HEK293 (cell line): ENCODE results near the gene ADCY4.
A peak's percentile ranks its signal among the peaks of the same experiment; 100 is the strongest.

Source experiments
- IKZF3 ChIP-seq: fragments of 450-650 bp; IDR thresholded peaks from 2 replicates; pipeline ENCODE4 v1.5.0; 2018; ENCODE audit warnings: missing biosample characterization, mild to moderate bottlenecking, missing genetic modification characterization, moderate library complexity
- KLF16 ChIP-seq: fragments of 450-650 bp; formaldehyde crosslinking; IDR thresholded peaks from 2 replicates; pipeline ENCODE4 v1.5.1; 2017; ENCODE audit warnings: missing biosample characterization, missing genetic modification characterization
- KLF7 ChIP-seq: fragments of 450-650 bp; formaldehyde crosslinking; IDR thresholded peaks from 2 replicates; pipeline ENCODE4 v1.5.1; 2016; ENCODE audit warnings: missing biosample characterization, missing genetic modification characterization, borderline replicate concordance
- MZF1 ChIP-seq: fragments of 450-650 bp; formaldehyde crosslinking; IDR thresholded peaks from 2 replicates; pipeline ENCODE4 v1.5.1; 2017; ENCODE audit warnings: missing biosample characterization, missing genetic modification characterization, borderline replicate concordance
- SP3 ChIP-seq: fragments of 450-650 bp; formaldehyde crosslinking; IDR thresholded peaks from 2 replicates; pipeline ENCODE4 v1.5.1; 2016; ENCODE audit warnings: missing biosample characterization, missing genetic modification characterization
- ZFP69B ChIP-seq: fragments of 450-650 bp; formaldehyde crosslinking; IDR thresholded peaks from 2 replicates; pipeline ENCODE4 v1.5.1; 2016; ENCODE audit warnings: missing biosample characterization, missing genetic modification characterization
- ZNF138 ChIP-seq: fragments of 450-650 bp; formaldehyde crosslinking; IDR thresholded peaks from 2 replicates; pipeline ENCODE4 v1.5.1; 2016; ENCODE audit warnings: missing biosample characterization, missing genetic modification characterization, borderline replicate concordance
- ZNF140 ChIP-seq: fragments of 450-650 bp; formaldehyde crosslinking; IDR thresholded peaks from 2 replicates; pipeline ENCODE4 v1.5.1; 2016; ENCODE audit warnings: missing biosample characterization, missing genetic modification characterization
- ZNF157 ChIP-seq: fragments of 450-650 bp; formaldehyde crosslinking; IDR thresholded peaks from 2 replicates; pipeline ENCODE4 v1.5.1; 2016; ENCODE audit warnings: missing biosample characterization, missing genetic modification characterization
- ZNF211 ChIP-seq: fragments of 450-650 bp; formaldehyde crosslinking; IDR thresholded peaks from 2 replicates; pipeline ENCODE4 v1.5.1; 2016; ENCODE audit warnings: low read depth, missing biosample characterization, missing genetic modification characterization
- ZNF239 ChIP-seq: fragments of 450-650 bp; formaldehyde crosslinking; IDR thresholded peaks from 2 replicates; pipeline ENCODE4 v1.5.1; 2016; ENCODE audit warnings: missing biosample characterization, missing genetic modification characterization
- ZNF335 ChIP-seq: fragments of 450-650 bp; formaldehyde crosslinking; conservative IDR thresholded peaks from 2 replicates; pipeline ENCODE4 v1.5.1; 2016; ENCODE audit warnings: missing biosample characterization, missing genetic modification characterization
- ZNF473 ChIP-seq: fragments of 450-650 bp; formaldehyde crosslinking; IDR thresholded peaks from 2 replicates; pipeline ENCODE4 v1.5.1; 2017; ENCODE audit warnings: missing biosample characterization, missing genetic modification characterization
- ZNF558 ChIP-seq: fragments of 450-650 bp; formaldehyde crosslinking; IDR thresholded peaks from 2 replicates; pipeline ENCODE4 v1.5.1; 2016; ENCODE audit warnings: missing biosample characterization, missing genetic modification characterization
- ZNF623 ChIP-seq: fragments of 450-650 bp; formaldehyde crosslinking; IDR thresholded peaks from 2 replicates; pipeline ENCODE4 v1.5.1; 2016; ENCODE audit warnings: missing biosample characterization, missing genetic modification characterization
- ZNF629 ChIP-seq: fragments of 450-650 bp; formaldehyde crosslinking; IDR thresholded peaks from 2 replicates; pipeline ENCODE4 v1.5.1; 2017; ENCODE audit warnings: missing biosample characterization, missing genetic modification characterization
- ZNF670 ChIP-seq: fragments of 450-650 bp; formaldehyde crosslinking; IDR thresholded peaks from 2 replicates; pipeline ENCODE4 v1.5.1; 2016; ENCODE audit warnings: missing biosample characterization, missing genetic modification characterization, low read depth
- ZNF785 ChIP-seq: fragments of 450-650 bp; formaldehyde crosslinking; IDR thresholded peaks from 2 replicates; pipeline ENCODE4 v1.5.1; 2016; ENCODE audit warnings: missing biosample characterization, missing genetic modification characterization
- ZNF830 ChIP-seq: fragments of 450-650 bp; IDR thresholded peaks from 2 replicates; pipeline ENCODE4 v1.5.0; 2018; ENCODE audit warnings: missing biosample characterization, missing genetic modification characterization, low read depth, mild to moderate bottlenecking, moderate library complexity
- TF ChIP-seq, protein P1 (sequence below): fragments of 450-650 bp; formaldehyde crosslinking; IDR thresholded peaks from 2 replicates; pipeline ENCODE4 v1.5.1; 2017; ENCODE audit warnings: missing biosample characterization, mild to moderate bottlenecking, missing genetic modification characterization, moderate library complexity
- TF ChIP-seq, protein P2 (sequence below): IDR thresholded peaks from 2 replicates; pipeline ENCODE4 v1.6.1; 2011; ENCODE audit warnings: mild to moderate bottlenecking, low read depth, low read length, borderline replicate concordance
- TF ChIP-seq, protein P3 (sequence below): fragments of 450-650 bp; formaldehyde crosslinking; conservative IDR thresholded peaks from 2 replicates; pipeline ENCODE4 v1.5.1; 2016; ENCODE audit warnings: low read depth, missing biosample characterization, missing genetic modification characterization
- TF ChIP-seq, protein P4 (sequence below): fragments of 450-650 bp; formaldehyde crosslinking; IDR thresholded peaks from 2 replicates; pipeline ENCODE4 v1.5.1; 2016; ENCODE audit warnings: missing biosample characterization, missing genetic modification characterization
- TF ChIP-seq, protein P5 (sequence below): fragments of 450-650 bp; formaldehyde crosslinking; IDR thresholded peaks from 2 replicates; pipeline ENCODE4 v1.5.1; 2016; ENCODE audit warnings: missing biosample characterization, missing genetic modification characterization
- TF ChIP-seq, protein P6 (sequence below): fragments of 450-650 bp; formaldehyde crosslinking; IDR thresholded peaks from 2 replicates; pipeline ENCODE4 v1.5.1; 2017; ENCODE audit warnings: missing biosample characterization, missing genetic modification characterization

The ADCY4 gene

DNA sequence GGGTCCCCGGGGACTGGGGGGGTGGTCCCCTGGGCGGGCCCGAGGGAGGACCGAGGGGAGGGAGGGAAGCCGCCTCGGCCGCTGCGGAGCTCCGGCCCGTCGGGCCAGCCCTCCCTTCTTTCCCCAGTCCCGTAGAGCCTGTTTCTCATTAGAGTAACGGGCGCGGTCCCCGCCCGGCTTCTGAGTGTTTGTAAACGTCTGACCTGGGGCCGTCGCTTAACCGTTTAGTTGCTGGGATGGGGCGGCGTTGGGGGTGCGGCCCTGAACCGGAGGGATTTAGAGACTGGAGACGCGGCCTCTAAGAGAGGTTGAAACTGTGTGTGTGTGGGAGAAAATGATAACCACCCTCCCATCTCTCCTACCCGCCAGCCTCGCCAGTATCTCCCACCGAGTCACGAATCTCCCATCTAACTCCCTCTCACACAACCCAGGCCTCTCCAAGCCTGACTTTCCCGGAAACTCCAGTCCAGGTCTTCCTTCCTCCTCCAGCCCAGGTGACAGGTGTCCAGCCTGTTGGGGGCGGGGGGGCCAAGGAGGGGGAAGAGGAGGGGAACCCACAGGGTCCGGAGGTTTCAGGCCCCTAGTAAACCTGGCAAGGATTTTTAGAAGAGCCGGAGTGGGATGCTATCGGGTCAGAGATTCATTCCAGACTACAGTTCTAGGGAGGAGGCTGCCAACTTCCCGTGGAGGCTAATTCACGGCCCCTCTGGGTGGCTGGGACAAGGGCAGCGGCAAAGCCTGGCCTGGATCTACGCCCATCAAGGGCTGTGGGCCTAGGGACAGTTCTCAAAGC, 32.0 kb upstream of the ADCY4 start (continued):
- TF ChIP-seq ZNF138 = no peak
- TF ChIP-seq, protein P1, sequence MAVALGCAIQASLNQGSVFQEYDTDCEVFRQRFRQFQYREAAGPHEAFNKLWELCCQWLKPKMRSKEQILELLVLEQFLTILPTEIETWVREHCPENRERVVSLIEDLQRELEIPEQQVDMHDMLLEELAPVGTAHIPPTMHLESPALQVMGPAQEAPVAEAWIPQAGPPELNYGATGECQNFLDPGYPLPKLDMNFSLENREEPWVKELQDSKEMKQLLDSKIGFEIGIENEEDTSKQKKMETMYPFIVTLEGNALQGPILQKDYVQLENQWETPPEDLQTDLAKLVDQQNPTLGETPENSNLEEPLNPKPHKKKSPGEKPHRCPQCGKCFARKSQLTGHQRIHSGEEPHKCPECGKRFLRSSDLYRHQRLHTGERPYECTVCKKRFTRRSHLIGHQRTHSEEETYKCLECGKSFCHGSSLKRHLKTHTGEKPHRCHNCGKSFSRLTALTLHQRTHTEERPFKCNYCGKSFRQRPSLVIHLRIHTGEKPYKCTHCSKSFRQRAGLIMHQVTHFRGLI (tag by site-specific recombination) = no peak
- peak; percentile 68 for TF ChIP-seq ZNF335 (tag by site-specific recombination)
- no peak for TF ChIP-seq ZNF558 (tag by site-specific recombination)
- TF ChIP-seq ZNF211 (tag by site-specific recombination) = no peak
- 0 out of 2 replicates have a peak, but pooled peaks have one; percentile 21 for TF ChIP-seq ZNF239
- TF ChIP-seq, protein P2, sequence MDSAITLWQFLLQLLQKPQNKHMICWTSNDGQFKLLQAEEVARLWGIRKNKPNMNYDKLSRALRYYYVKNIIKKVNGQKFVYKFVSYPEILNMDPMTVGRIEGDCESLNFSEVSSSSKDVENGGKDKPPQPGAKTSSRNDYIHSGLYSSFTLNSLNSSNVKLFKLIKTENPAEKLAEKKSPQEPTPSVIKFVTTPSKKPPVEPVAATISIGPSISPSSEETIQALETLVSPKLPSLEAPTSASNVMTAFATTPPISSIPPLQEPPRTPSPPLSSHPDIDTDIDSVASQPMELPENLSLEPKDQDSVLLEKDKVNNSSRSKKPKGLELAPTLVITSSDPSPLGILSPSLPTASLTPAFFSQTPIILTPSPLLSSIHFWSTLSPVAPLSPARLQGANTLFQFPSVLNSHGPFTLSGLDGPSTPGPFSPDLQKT = no peak
- TF ChIP-seq ZNF473 (tag by site-specific recombination) = no peak
- TF ChIP-seq ZNF830 (tag by site-specific recombination) = no peak
- no peak for TF ChIP-seq ZNF157 (tag by site-specific recombination)
- peak; percentile 91 for TF ChIP-seq ZNF629 (tag by site-specific recombination)
- no peak for TF ChIP-seq ZNF785 (tag by site-specific recombination)
- TF ChIP-seq ZNF623 = no peak
- TF ChIP-seq, protein P3, sequence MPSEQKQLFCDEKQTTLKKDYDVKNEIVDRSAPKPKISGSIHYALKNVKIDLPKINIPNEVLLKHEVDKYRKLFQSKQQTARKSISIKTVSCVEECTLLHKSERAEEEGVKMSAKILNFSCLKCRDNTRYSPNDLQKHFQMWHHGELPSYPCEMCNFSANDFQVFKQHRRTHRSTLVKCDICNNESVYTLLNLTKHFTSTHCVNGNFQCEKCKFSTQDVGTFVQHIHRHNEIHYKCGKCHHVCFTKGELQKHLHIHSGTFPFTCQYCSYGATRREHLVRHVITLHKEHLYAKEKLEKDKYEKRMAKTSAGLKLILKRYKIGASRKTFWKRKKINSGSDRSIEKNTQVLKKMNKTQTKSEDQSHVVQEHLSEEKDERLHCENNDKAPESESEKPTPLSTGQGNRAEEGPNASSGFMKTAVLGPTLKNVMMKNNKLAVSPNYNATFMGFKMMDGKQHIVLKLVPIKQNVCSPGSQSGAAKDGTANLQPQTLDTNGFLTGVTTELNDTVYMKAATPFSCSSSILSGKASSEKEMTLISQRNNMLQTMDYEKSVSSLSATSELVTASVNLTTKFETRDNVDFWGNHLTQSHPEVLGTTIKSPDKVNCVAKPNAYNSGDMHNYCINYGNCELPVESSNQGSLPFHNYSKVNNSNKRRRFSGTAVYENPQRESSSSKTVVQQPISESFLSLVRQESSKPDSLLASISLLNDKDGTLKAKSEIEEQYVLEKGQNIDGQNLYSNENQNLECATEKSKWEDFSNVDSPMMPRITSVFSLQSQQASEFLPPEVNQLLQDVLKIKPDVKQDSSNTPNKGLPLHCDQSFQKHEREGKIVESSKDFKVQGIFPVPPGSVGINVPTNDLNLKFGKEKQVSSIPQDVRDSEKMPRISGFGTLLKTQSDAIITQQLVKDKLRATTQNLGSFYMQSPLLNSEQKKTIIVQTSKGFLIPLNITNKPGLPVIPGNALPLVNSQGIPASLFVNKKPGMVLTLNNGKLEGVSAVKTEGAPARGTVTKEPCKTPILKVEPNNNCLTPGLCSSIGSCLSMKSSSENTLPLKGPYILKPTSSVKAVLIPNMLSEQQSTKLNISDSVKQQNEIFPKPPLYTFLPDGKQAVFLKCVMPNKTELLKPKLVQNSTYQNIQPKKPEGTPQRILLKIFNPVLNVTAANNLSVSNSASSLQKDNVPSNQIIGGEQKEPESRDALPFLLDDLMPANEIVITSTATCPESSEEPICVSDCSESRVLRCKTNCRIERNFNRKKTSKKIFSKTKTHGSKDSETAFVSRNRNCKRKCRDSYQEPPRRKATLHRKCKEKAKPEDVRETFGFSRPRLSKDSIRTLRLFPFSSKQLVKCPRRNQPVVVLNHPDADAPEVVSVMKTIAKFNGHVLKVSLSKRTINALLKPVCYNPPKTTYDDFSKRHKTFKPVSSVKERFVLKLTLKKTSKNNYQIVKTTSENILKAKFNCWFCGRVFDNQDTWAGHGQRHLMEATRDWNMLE = peak; percentile 19
- TF ChIP-seq KLF16 (tag by site-specific recombination) = peak; percentile 66
- TF ChIP-seq KLF7 (tag by site-specific recombination) = peak; percentile 66; the same call in 1 of the 2 replicates
- TF ChIP-seq, protein P4, sequence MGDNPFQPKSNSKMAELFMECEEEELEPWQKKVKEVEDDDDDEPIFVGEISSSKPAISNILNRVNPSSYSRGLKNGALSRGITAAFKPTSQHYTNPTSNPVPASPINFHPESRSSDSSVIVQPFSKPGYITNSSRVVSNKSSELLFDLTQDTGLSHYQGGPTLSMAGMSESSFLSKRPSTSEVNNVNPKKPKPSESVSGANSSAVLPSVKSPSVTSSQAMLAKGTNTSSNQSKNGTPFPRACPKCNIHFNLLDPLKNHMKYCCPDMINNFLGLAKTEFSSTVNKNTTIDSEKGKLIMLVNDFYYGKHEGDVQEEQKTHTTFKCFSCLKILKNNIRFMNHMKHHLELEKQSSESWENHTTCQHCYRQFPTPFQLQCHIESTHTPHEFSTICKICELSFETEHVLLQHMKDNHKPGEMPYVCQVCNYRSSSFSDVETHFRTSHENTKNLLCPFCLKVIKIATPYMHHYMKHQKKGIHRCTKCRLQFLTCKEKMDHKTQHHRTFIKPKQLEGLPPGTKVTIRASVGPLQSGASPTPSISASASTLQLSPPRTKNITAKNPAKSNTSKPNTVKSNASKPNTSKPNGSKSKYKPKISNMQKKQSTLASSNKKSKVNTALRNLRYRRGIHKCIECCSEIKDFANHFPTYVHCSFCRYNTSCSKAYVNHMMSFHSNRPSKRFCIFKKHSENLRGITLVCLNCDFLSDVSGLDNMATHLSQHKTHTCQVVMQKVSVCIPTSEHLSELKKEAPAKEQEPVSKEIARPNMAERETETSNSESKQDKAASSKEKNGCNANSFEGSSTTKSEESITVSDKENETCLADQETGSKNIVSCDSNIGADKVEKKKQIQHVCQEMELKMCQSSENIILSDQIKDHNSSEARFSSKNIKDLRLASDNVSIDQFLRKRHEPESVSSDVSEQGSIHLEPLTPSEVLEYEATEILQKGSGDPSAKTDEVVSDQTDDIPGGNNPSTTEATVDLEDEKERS (tag by site-specific recombination) = no peak
- no peak for TF ChIP-seq ZNF670 (tag by site-specific recombination)
- TF ChIP-seq IKZF3 (tag by site-specific recombination) = peak; percentile 89
- TF ChIP-seq, protein P5, sequence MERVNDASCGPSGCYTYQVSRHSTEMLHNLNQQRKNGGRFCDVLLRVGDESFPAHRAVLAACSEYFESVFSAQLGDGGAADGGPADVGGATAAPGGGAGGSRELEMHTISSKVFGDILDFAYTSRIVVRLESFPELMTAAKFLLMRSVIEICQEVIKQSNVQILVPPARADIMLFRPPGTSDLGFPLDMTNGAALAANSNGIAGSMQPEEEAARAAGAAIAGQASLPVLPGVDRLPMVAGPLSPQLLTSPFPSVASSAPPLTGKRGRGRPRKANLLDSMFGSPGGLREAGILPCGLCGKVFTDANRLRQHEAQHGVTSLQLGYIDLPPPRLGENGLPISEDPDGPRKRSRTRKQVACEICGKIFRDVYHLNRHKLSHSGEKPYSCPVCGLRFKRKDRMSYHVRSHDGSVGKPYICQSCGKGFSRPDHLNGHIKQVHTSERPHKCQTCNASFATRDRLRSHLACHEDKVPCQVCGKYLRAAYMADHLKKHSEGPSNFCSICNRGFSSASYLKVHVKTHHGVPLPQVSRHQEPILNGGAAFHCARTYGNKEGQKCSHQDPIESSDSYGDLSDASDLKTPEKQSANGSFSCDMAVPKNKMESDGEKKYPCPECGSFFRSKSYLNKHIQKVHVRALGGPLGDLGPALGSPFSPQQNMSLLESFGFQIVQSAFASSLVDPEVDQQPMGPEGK (tag by site-specific recombination) = peak; percentile 94
- TF ChIP-seq ZFP69B (tag by site-specific recombination) = no peak
- TF ChIP-seq, protein P6, sequence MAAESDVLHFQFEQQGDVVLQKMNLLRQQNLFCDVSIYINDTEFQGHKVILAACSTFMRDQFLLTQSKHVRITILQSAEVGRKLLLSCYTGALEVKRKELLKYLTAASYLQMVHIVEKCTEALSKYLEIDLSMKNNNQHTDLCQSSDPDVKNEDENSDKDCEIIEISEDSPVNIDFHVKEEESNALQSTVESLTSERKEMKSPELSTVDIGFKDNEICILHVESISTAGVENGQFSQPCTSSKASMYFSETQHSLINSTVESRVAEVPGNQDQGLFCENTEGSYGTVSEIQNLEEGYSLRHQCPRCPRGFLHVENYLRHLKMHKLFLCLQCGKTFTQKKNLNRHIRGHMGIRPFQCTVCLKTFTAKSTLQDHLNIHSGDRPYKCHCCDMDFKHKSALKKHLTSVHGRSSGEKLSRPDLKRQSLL (tag by site-specific recombination) = peak; percentile 28; the same call in 1 of the 2 replicates
- no peak for TF ChIP-seq ZNF140 (tag by site-specific recombination)
- TF ChIP-seq SP3 (tag by site-specific recombination) = peak; percentile 88
- TF ChIP-seq MZF1 (tag by site-specific recombination) = no peak
